HG03066 (cell line): Measurements from ENCODE around the gene ZNF487.
A peak's percentile ranks its signal among the peaks of the same experiment; 100 is the strongest.
"Not testable (repeated sequence)": the region's sequence is repeated elsewhere in the genome, so short reads cannot be mapped to it uniquely, and the experiment has no call there.

ENCODE experiments used
- ATAC-seq: cut with Tn5 transposase; IDR thresholded peaks from one replicate; pipeline ENCODE4 v1.9.1; 2021; ENCODE audit warnings: low read depth; ENCODE audit not compliant: unreplicated experiment

Gene ZNF487

GRCh38 chr10:43430926-43431663 lies 5.8 kb upstream of the ZNF487 start:
- ATAC-seq = no peak

GRCh38 chr10:43437141-43437870 lies 395 bp downstream of the ZNF487 start:
- no peak for ATAC-seq

- no peak for ATAC-seq
Observed at GRCh38 chr10:43440463-43441134, 3.7 kb downstream of the ZNF487 start.

GRCh38 chr10:43444323-43444722 lies 7.4 kb downstream of the ZNF487 start:
- ATAC-seq = no peak

GRCh38 chr10:43444897-43445466 lies 8.1 kb downstream of the ZNF487 start:
- no peak for ATAC-seq

GRCh38 chr10:43446219-43447017 lies 9.5 kb downstream of the ZNF487 start:
- not testable (repeated sequence) for ATAC-seq

GRCh38 chr10:43448742-43449141 lies 11.8 kb downstream of the ZNF487 start:
- ATAC-seq = no peak

GRCh38 chr10:43452356-43452914 lies 15.5 kb downstream of the ZNF487 start:
- ATAC-seq = no peak

GRCh38 chr10:43453266-43453831 lies 16.4 kb downstream of the ZNF487 start:
- ATAC-seq = no peak

GRCh38 chr10:43454025-43454424 lies 17.1 kb downstream of the ZNF487 start:
- ATAC-seq = not testable (repeated sequence)

- not testable (repeated sequence) for ATAC-seq
Observed at GRCh38 chr10:43456561-43456960, 19.6 kb downstream of the ZNF487 start.

- ATAC-seq = no peak
Observed at GRCh38 chr10:43458227-43458626, 21.3 kb downstream of the ZNF487 start.

- peak; percentile 95 for ATAC-seq
Observed at GRCh38 chr10:43461950-43462349, 25.0 kb downstream of the ZNF487 start.

GRCh38 chr10:43465086-43465735 lies 28.3 kb downstream of the ZNF487 start:
- not testable (repeated sequence) for ATAC-seq

- not testable (repeated sequence) for ATAC-seq
Observed at GRCh38 chr10:43465736-43466120, 28.8 kb downstream of the ZNF487 start.

GRCh38 chr10:43471146-43471545 lies 34.2 kb downstream of the ZNF487 start:
- ATAC-seq = no peak

GRCh38 chr10:43471935-43472720 lies 35.2 kb downstream of the ZNF487 start:
- ATAC-seq = no peak

- ATAC-seq = no peak
Observed at GRCh38 chr10:43479275-43479674, 42.4 kb downstream of the ZNF487 start.
